GM12865 (cell line): ENCODE measurements around the gene FNDC8.

Experiments
- DNase-seq: peaks from one replicate; pipeline ENCODE4 v3.0.0; 2010; ENCODE audit warnings: low read depth
- H3K4me3 ChIP-seq: 2 replicates; pipeline ENCODE4 v1.5.1; 2011; ENCODE audit warnings: mild to moderate bottlenecking, low read depth, low read length, control low read depth
- CTCF ChIP-seq: IDR thresholded peaks from 2 replicates; pipeline ENCODE4 v1.5.1; 2011; ENCODE audit warnings: low read length, control low read depth, low read depth, inconsistent platforms; ENCODE audit not compliant: insufficient read depth; ENCODE audit errors: missing control alignments

Gene FNDC8

DNA sequence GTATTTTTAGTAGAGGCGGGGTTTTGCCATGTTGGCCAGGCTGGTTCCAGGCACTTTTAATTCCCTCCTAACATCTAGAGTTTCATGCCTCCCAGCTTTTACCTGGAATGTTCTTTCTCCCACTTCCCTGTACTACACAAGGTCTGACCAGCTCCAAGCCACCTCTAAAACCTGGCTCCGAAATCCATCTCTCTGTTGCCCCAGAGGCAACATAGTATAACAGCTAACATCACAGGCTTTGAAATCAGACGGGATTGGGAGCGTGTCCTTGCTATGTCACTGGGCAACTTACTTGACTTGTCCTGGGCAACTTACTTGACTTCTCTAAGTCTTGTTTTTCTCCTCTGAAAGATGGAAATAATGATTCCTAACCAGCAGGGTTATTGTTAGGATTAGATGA is 41.3 kb downstream of the FNDC8 start:
- H3K4me3 ChIP-seq, result no peak overlapping the region
- no peak for TF ChIP-seq CTCF
- no peak for DNase-seq

DNA sequence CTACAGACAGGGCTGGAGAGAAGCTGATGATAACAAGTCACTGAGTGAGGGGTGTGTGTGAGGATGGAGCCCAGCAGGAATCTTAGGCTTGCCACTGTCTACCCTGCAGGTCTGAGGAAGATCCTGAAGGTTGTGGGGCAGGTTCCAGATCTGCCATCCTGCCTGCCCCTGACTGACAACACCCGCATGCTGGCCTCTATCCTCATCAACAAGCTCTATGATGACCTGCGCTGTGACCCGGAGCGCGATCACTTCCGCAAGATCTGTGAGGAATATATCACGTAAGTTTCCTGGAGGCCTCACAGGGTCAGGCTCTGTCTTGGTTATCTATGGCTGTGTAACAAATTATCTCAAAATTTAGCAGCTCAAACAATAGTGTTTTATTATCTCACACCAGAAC is 42.5 kb downstream of the FNDC8 start:
- no peak for DNase-seq
- no peak overlapping the region for H3K4me3 ChIP-seq
- TF ChIP-seq CTCF, result no peak

DNA sequence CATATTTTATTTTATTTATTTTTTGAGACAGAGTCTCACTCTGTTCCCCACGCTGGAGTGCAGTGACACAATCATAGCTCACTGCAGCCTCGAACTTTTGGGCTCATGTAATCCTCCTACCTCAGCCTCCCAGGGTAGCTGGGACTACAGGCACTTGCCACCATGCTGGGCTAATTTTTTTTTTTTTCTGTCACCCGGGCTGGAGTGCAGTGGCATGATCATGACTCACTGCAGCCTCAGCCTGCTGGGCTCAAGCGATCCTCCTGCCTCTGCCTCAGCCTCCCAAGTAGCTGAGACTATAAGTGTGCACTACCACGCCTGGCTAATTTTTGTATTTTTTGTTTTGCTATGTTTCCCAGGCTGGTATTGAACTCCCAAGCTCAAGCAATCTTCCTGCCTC is 43.3 kb downstream of the FNDC8 start:
- no peak for TF ChIP-seq CTCF
- DNase-seq, result no peak
- H3K4me3 ChIP-seq, result no peak overlapping the region

- DNase-seq, result no peak
- no peak overlapping the region for H3K4me3 ChIP-seq
- no peak for TF ChIP-seq CTCF
These were observed 45.1 kb downstream of the FNDC8 start for GRCh38 chr17:35166526-35166925.

DNA sequence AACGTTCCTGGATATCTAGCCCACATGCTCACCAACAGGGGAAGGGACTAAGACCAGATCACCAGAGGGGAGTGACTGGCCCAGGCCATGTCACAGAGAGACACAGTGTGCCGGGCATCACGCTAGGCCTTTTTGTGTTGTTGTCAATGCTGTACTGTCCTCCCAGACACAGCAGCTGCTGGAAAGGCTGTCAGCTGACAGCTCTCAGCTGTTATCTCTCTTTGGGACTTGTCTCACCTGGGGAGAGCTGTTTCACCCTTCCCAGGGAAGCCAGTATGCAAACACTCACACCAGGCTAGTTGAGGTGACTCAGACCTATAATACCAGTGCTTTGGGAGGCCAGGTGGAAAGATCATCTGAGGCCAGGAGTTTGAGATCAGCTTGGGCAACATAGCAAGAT is 45.6 kb downstream of the FNDC8 start:
- TF ChIP-seq CTCF, result no peak
- no peak overlapping the region for H3K4me3 ChIP-seq
- no peak for DNase-seq

- no peak for DNase-seq
- no peak overlapping the region for H3K4me3 ChIP-seq
- no peak for TF ChIP-seq CTCF
These were observed 46.3 kb downstream of the FNDC8 start for GRCh38 chr17:35167666-35168065.

- H3K4me3 ChIP-seq, result no peak overlapping the region
- TF ChIP-seq CTCF, result no peak
- no peak for DNase-seq
These were observed 48.5 kb downstream of the FNDC8 start for GRCh38 chr17:35169835-35170363.
